ENCODE data around the gene MED9.

The MED9 gene

DNA sequence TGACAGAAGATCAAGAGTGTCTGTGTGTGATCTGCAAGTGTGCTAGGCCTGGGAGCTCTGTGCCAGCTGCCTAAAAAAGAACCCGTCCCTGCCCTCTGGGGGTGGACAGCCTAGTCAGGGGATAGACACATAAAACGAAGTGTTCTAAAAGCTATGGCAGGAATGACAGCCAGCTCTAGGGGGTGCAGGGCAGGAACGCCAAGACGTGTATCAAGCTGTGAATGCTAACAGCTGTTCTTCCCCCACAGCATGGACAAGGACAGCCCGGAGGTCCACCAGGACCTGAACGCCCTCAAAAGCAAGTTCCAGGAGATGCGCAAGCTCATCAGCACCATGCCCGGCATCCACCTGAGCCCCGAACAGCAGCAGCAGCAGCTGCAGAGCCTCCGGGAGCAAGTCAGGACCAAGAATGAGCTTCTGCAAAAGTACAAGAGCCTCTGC is 14.3 kb downstream of the MED9 start:
- no peak overlapping the region for H3K4me3 ChIP-seq (ENCODE audit: low read depth, low read length)
- TF ChIP-seq, protein P1, sequence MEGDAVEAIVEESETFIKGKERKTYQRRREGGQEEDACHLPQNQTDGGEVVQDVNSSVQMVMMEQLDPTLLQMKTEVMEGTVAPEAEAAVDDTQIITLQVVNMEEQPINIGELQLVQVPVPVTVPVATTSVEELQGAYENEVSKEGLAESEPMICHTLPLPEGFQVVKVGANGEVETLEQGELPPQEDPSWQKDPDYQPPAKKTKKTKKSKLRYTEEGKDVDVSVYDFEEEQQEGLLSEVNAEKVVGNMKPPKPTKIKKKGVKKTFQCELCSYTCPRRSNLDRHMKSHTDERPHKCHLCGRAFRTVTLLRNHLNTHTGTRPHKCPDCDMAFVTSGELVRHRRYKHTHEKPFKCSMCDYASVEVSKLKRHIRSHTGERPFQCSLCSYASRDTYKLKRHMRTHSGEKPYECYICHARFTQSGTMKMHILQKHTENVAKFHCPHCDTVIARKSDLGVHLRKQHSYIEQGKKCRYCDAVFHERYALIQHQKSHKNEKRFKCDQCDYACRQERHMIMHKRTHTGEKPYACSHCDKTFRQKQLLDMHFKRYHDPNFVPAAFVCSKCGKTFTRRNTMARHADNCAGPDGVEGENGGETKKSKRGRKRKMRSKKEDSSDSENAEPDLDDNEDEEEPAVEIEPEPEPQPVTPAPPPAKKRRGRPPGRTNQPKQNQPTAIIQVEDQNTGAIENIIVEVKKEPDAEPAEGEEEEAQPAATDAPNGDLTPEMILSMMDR (IDR thresholded peaks at IDR 0.05; ENCODE audit: low read depth, low read length) = no peak
- peaks cover 9% of the 10 kb centered on the region for H3K27me3 ChIP-seq
- peaks cover 8% of the 10 kb centered on the region for H3K36me3 ChIP-seq
- no peaks in the 10 kb centered on the region for H3K4me1 ChIP-seq
- no peak for DNase-seq
- no peaks in the 10 kb centered on the region for H3K9me3 ChIP-seq

GRCh38 chr17:17491546-17491988 is 14.8 kb downstream of the MED9 start:
- Histone ChIP-seq H3K27me3 (peaks cover 10% of the 10 kb centered on the region), H3K9me3 (no peaks in the 10 kb centered on the region), H3K36me3 (peaks cover 8% of the 10 kb centered on the region), H3K4me3 (ENCODE audit: low read depth, low read length) (no peak overlapping the region), H3K4me1 (no peaks in the 10 kb centered on the region)
- no peak for DNase-seq
- TF ChIP-seq, protein P1 (IDR thresholded peaks at IDR 0.05; ENCODE audit: low read depth, low read length) = no peak

GRCh38 chr17:17492085-17492484 is 15.3 kb downstream of the MED9 start:
- TF ChIP-seq, protein P1 (IDR thresholded peaks at IDR 0.05; ENCODE audit: low read depth, low read length) = no peak
- no peaks in the 10 kb centered on the region for H3K9me3 ChIP-seq
- H3K4me3 ChIP-seq (ENCODE audit: low read depth, low read length) = no peak overlapping the region
- peaks cover 10% of the 10 kb centered on the region for H3K27me3 ChIP-seq
- DNase-seq = no peak
- H3K4me1 ChIP-seq = no peaks in the 10 kb centered on the region
- H3K36me3 ChIP-seq = peaks cover 8% of the 10 kb centered on the region

DNA sequence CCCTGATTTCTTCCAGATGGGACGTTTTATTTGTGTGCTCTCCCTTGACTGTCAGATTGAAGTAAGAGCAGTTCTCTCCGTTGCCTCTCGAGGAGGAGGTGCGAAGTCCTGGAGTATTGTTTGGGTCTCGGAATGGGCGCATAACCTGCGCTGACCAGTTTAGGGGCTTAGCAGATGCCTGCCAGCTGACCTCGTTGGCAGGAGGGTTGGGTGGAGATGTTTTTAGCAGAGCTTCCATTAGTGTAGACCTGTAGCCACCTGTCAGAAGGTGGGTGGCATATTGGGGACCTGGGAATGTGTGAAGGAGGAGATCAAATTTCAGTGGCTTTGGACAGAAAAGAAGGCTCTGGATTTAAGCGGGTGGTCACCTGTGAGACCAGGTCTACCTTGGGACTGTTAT is 15.8 kb downstream of the MED9 start:
- Histone ChIP-seq H3K9me3 (no peaks in the 10 kb centered on the region), H3K4me1 (no peaks in the 10 kb centered on the region), H3K36me3 (peaks cover 6% of the 10 kb centered on the region), H3K4me3 (ENCODE audit: low read depth, low read length) (no peak overlapping the region), H3K27me3 (peaks cover 10% of the 10 kb centered on the region)
- TF ChIP-seq, protein P1 (IDR thresholded peaks at IDR 0.05; ENCODE audit: low read depth, low read length) = no peak
- DNase-seq = no peak

GRCh38 chr17:17493249-17493985 is 16.6 kb downstream of the MED9 start:
- TF ChIP-seq, protein P1 (IDR thresholded peaks at IDR 0.05; ENCODE audit: low read depth, low read length) = no peak
- peaks cover 10% of the 10 kb centered on the region for H3K27me3 ChIP-seq
- no peak for DNase-seq
- no peaks in the 10 kb centered on the region for H3K36me3 ChIP-seq
- no peaks in the 10 kb centered on the region for H3K4me1 ChIP-seq
- no peak overlapping the region for H3K4me3 ChIP-seq (ENCODE audit: low read depth, low read length)
- H3K9me3 ChIP-seq = no peaks in the 10 kb centered on the region

GRCh38 chr17:17493986-17494466 is 17.2 kb downstream of the MED9 start:
- H3K9me3 ChIP-seq = no peaks in the 10 kb centered on the region
- no peaks in the 10 kb centered on the region for H3K4me1 ChIP-seq
- H3K36me3 ChIP-seq = no peaks in the 10 kb centered on the region
- H3K4me3 ChIP-seq (ENCODE audit: low read depth, low read length) = no peak overlapping the region
- TF ChIP-seq, protein P1 (IDR thresholded peaks at IDR 0.05; ENCODE audit: low read depth, low read length) = no peak
- peaks cover 10% of the 10 kb centered on the region for H3K27me3 ChIP-seq
- DNase-seq = no peak
